Stimulated activated naive CD8-positive, alpha-beta T cell treated with anti-CD3 and anti-CD28 coated beads, Interleukin-15, Interleukin-2, amounts not matched to agents 100 U/mL and 50 U/mL, for 24 hours (primary cell): ENCODE results near the gene SIM2.

Source experiments
- ATAC-seq: fragments of 150-1000 bp; cut with Tn5 transposase; one replicate; pipeline ENCODE4 v1.10.0; 2021
- DNase-seq: peaks from one replicate; pipeline ENCODE4 v3.0.0; 2021

SIM2 gene

GRCh38 chr21:36700971-36701755 is 2.2 kb downstream of the SIM2 start:
- ATAC-seq, result no peak

GRCh38 chr21:36701756-36702621 is 3.1 kb downstream of the SIM2 start:
- DNase-seq (no peak), ATAC-seq (no peak)

More at GRCh38 chr21:36700971-36701755, 2.2 kb downstream of the SIM2 start:
- DNase-seq, result peak; percentile 14

GRCh38 chr21:36702622-36702968 is 3.7 kb downstream of the SIM2 start:
- ATAC-seq, result no peak
- no peak for DNase-seq

GRCh38 chr21:36703123-36703522 is 4.2 kb downstream of the SIM2 start:
- DNase-seq (no peak), ATAC-seq (no peak)

- ATAC-seq (no peak), DNase-seq (no peak)
These were observed 4.8 kb downstream of the SIM2 start for GRCh38 chr21:36703626-36704280.

GRCh38 chr21:36704281-36704957 is 5.5 kb downstream of the SIM2 start:
- ATAC-seq (peak; percentile 28), DNase-seq (peak; percentile 22)

GRCh38 chr21:36704958-36705678 is 6.2 kb downstream of the SIM2 start:
- ATAC-seq (no peak), DNase-seq (no peak)

- DNase-seq, result peak; percentile 10
- ATAC-seq, result no peak
These were observed 7.0 kb downstream of the SIM2 start for GRCh38 chr21:36705679-36706481.

- DNase-seq (no peak), ATAC-seq (no peak)
These were observed 7.6 kb downstream of the SIM2 start for GRCh38 chr21:36706482-36706852.

GRCh38 chr21:36706951-36707762 is 8.2 kb downstream of the SIM2 start:
- DNase-seq (peak; percentile 18), ATAC-seq (no peak)

GRCh38 chr21:36707763-36708285 is 8.9 kb downstream of the SIM2 start:
- DNase-seq, result no peak
- ATAC-seq, result no peak

- no peak for ATAC-seq
- no peak for DNase-seq
These were observed 9.5 kb downstream of the SIM2 start for GRCh38 chr21:36708286-36709029.

- peak; percentile 7 for DNase-seq
- no peak for ATAC-seq
These were observed 10.3 kb downstream of the SIM2 start for GRCh38 chr21:36709030-36709867.

GRCh38 chr21:36709868-36710728 is 11.2 kb downstream of the SIM2 start:
- ATAC-seq (no peak), DNase-seq (no peak)

GRCh38 chr21:36710729-36711048 is 11.8 kb downstream of the SIM2 start:
- DNase-seq (no peak), ATAC-seq (no peak)

- ATAC-seq, result no peak
- no peak for DNase-seq
These were observed 14.8 kb downstream of the SIM2 start for GRCh38 chr21:36713746-36714145.

GRCh38 chr21:36716387-36716786 is 17.5 kb downstream of the SIM2 start:
- no peak for DNase-seq
- no peak for ATAC-seq
